NB4 (cell line): ENCODE measurements around the gene ZFAND3.
"Not testable (repeated sequence)": the region's sequence is repeated elsewhere in the genome, so short reads cannot be mapped to it uniquely, and the experiment has no call there.

Experiments used
- POLR2A ChIP-seq: IDR thresholded peaks from 2 replicates; pipeline ENCODE4 v1.6.1; 2011; ENCODE audit warnings: mild to moderate bottlenecking; ENCODE audit not compliant: insufficient read length; ENCODE audit errors: extremely low read depth
- TF ChIP-seq, protein P1 (sequence below): IDR thresholded peaks from one replicate; pipeline ENCODE4 v1.5.1; 2012; ENCODE audit warnings: low read depth, low read length

DNA sequence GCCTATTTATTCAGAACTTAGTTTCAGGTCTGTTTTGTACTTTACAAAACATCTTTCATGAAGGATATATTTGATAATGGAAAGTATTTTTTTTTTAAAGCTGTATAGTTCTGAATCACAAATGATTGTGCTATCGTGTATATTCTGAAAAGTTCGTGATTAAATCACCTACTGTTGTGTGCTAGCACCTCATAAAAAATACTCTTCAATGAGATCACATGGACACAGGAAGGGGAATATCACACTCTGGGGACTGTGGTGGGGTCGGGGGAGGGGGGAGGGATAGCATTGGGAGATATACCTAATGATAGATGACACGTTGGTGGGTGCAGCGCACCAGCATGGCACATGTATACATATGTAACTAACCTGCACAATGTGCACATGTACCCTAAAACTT is 61.1 kb downstream of the ZFAND3 start:
- TF ChIP-seq POLR2A: not testable (repeated sequence)
- TF ChIP-seq, protein P1, sequence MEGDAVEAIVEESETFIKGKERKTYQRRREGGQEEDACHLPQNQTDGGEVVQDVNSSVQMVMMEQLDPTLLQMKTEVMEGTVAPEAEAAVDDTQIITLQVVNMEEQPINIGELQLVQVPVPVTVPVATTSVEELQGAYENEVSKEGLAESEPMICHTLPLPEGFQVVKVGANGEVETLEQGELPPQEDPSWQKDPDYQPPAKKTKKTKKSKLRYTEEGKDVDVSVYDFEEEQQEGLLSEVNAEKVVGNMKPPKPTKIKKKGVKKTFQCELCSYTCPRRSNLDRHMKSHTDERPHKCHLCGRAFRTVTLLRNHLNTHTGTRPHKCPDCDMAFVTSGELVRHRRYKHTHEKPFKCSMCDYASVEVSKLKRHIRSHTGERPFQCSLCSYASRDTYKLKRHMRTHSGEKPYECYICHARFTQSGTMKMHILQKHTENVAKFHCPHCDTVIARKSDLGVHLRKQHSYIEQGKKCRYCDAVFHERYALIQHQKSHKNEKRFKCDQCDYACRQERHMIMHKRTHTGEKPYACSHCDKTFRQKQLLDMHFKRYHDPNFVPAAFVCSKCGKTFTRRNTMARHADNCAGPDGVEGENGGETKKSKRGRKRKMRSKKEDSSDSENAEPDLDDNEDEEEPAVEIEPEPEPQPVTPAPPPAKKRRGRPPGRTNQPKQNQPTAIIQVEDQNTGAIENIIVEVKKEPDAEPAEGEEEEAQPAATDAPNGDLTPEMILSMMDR: not testable (repeated sequence)
